Tibial nerve (tissue), 3 donors: ENCODE results near the gene SRGAP3.

Source experiments
- EP300 ChIP-seq, 2 donors: sonication (generic); formaldehyde crosslinking; IDR thresholded peaks; one replicate each; pipeline ENCODE4 v1.6.1; 2017; ENCODE audit warnings: antibody characterized with exemption in 2 of 2, mild to moderate bottlenecking in 1 of 2
- POLR2A ChIP-seq, 2 donors: fragments of 450-650 bp; IDR thresholded peaks; one replicate each; pipeline ENCODE4 v1.6.1; 2017; ENCODE audit warnings: antibody characterized with exemption in 2 of 2, mild to moderate bottlenecking in 2 of 2, moderate library complexity in 2 of 2

DNA sequence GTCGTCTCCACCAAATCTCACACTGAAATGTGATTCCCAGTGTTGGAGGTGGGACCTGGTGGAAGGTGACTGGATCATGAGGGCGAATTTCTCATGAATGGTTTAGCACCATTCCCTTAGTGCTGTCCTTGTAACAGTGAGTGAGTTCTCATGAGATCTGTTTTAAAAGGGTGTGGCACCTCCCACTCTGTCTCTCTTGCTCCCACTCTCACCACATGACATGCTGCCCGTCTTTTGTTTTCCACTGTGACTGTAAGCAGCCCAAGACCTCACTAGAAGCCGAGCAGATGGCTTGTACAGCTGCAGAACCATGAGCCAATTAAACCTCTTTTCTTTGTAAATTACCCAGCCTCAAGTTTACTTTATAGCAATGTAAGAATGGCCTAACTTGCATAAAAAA, 307.3 kb downstream of the SRGAP3 start:
- TF ChIP-seq EP300 (IDR thresholded peaks at IDR 0.05) (no peak), POLR2A (IDR thresholded peaks at IDR 0.05) (no peak)
